HEK293T (cell line): ENCODE results near the gene RAD51B.

Experiments used
- CTCF ChIA-PET: fragments of 350-600 bp; formaldehyde crosslinking; extraction: SDS; loops from one replicate; lab custom pipeline; 2021; ENCODE audit warnings: antibody characterized with exemption, inconsistent platforms; lab: Yijun Ruan, JAX
- POLR2A ChIA-PET: fragments of 350-600 bp; formaldehyde crosslinking; extraction: SDS; loops from one replicate; lab custom pipeline; 2020; ENCODE audit warnings: antibody characterized with exemption, inconsistent platforms; lab: Yijun Ruan, JAX
- DNase-seq: peaks from one replicate; pipeline ENCODE4 v3.0.0; 2012; ENCODE audit warnings: mixed read lengths; ENCODE audit errors: extremely low spot score
- ARNT ChIP-seq: fragments of 450-650 bp; IDR thresholded peaks from 2 replicates; pipeline ENCODE4 v1.6.1; 2017; ENCODE audit warnings: mild to moderate bottlenecking
- BHLHE40 ChIP-seq: fragments of 450-650 bp; IDR thresholded peaks from 2 replicates; pipeline ENCODE4 v1.6.1; 2016; ENCODE audit warnings: mild to moderate bottlenecking, moderate library complexity, borderline replicate concordance
- CTBP1 ChIP-seq: fragments of 450-650 bp; IDR thresholded peaks from 2 replicates; pipeline ENCODE4 v1.6.1; 2016; ENCODE audit warnings: borderline replicate concordance
- ELF4 ChIP-seq: fragments of 450-650 bp; IDR thresholded peaks from 2 replicates; pipeline ENCODE4 v1.6.1; 2017; ENCODE audit warnings: antibody characterized with exemption
- FOXA1 ChIP-seq: fragments of 450-650 bp; IDR thresholded peaks from 2 replicates; pipeline ENCODE4 v1.6.1; 2016; ENCODE audit warnings: mild to moderate bottlenecking
- FOXK2 ChIP-seq: fragments of 450-650 bp; IDR thresholded peaks from 2 replicates; pipeline ENCODE4 v1.6.1; 2016; ENCODE audit warnings: mild to moderate bottlenecking
- FOXM1 ChIP-seq: fragments of 450-650 bp; IDR thresholded peaks from 2 replicates; pipeline ENCODE4 v1.6.1; 2017; ENCODE audit warnings: mild to moderate bottlenecking, borderline replicate concordance
- HDGF ChIP-seq: fragments of 450-650 bp; IDR thresholded peaks from 2 replicates; pipeline ENCODE4 v1.6.1; 2017; ENCODE audit warnings: antibody characterized with exemption, borderline replicate concordance
- L3MBTL2 ChIP-seq: fragments of 450-650 bp; conservative IDR thresholded peaks from 2 replicates; pipeline ENCODE4 v1.6.1; 2016; ENCODE audit warnings: mild to moderate bottlenecking
- LEF1 ChIP-seq: fragments of 450-650 bp; IDR thresholded peaks from 2 replicates; pipeline ENCODE4 v1.6.1; 2017; ENCODE audit warnings: mild to moderate bottlenecking, borderline replicate concordance
- NFRKB ChIP-seq: fragments of 450-650 bp; IDR thresholded peaks from 2 replicates; pipeline ENCODE4 v1.6.1; 2016; ENCODE audit warnings: mild to moderate bottlenecking, moderate library complexity
- PKNOX1 ChIP-seq: fragments of 450-650 bp; IDR thresholded peaks from 2 replicates; pipeline ENCODE4 v1.6.1; 2016
- SP1 ChIP-seq: fragments of 450-650 bp; IDR thresholded peaks from 2 replicates; pipeline ENCODE4 v1.6.1; 2017
- SUZ12 ChIP-seq: fragments of 450-650 bp; IDR thresholded peaks from 2 replicates; pipeline ENCODE4 v1.6.1; 2016; ENCODE audit warnings: mild to moderate bottlenecking
- TARDBP ChIP-seq: fragments of 450-650 bp; IDR thresholded peaks from 2 replicates; pipeline ENCODE4 v1.6.1; 2016
- ZNF384 ChIP-seq: fragments of 450-650 bp; IDR thresholded peaks from 2 replicates; pipeline ENCODE4 v1.6.1; 2016

Gene RAD51B

GRCh38 chr14:68336165-68336564 lies 516.6 kb downstream of the RAD51B start:
- ChIA-PET CTCF (no interaction called here), POLR2A (no interaction called here)
- TF ChIP-seq ELF4 (no peak), FOXM1 (no peak), FOXA1 (no peak), SP1 (no peak), ARNT (no peak), SUZ12 (no peak), L3MBTL2 (no peak), HDGF (no peak), BHLHE40 (no peak), CTBP1 (no peak), FOXK2 (no peak), PKNOX1 (no peak), TARDBP (no peak), LEF1 (no peak), ZNF384 (no peak), NFRKB (no peak)
- no peak for DNase-seq

- no peak for DNase-seq
- TF ChIP-seq HDGF (no peak), ARNT (no peak), NFRKB (no peak), FOXM1 (no peak)
- ChIA-PET CTCF (no interaction called here), POLR2A (no interaction called here)
These were observed 517.7 kb downstream of the RAD51B start for GRCh38 chr14:68337279-68337678.

- DNase-seq = no peak
- POLR2A ChIA-PET = no interaction called here
- no peak for TF ChIP-seq NFRKB
- TF ChIP-seq HDGF = no peak
- TF ChIP-seq PKNOX1 = no peak
- no peak for TF ChIP-seq FOXM1
- TF ChIP-seq ZNF384 = no peak
- no peak for TF ChIP-seq TARDBP
- no peak for TF ChIP-seq ELF4
- no peak for TF ChIP-seq L3MBTL2
- no peak for TF ChIP-seq LEF1
- TF ChIP-seq SUZ12 = no peak
- TF ChIP-seq FOXA1 = no peak
- TF ChIP-seq FOXK2 = no peak
- no peak for TF ChIP-seq ARNT
- no peak for TF ChIP-seq SP1
- no peak for TF ChIP-seq BHLHE40
- no peak for TF ChIP-seq CTBP1
- CTCF ChIA-PET = no interaction called here
These were observed 520.7 kb downstream of the RAD51B start for GRCh38 chr14:68340262-68340661.

GRCh38 chr14:68341411-68342212 lies 522.0 kb downstream of the RAD51B start:
- TF ChIP-seq ELF4 (no peak), FOXM1 (no peak)
- CTCF ChIA-PET = no interaction called here
- no peak for DNase-seq
- POLR2A ChIA-PET = no interaction called here

GRCh38 chr14:68342216-68342763 lies 522.7 kb downstream of the RAD51B start:
- CTCF ChIA-PET = no interaction called here
- DNase-seq = no peak
- no peak for TF ChIP-seq HDGF
- no peak for TF ChIP-seq TARDBP
- TF ChIP-seq ARNT = no peak
- no peak for TF ChIP-seq CTBP1
- TF ChIP-seq FOXA1 = no peak
- TF ChIP-seq ELF4 = no peak
- no peak for TF ChIP-seq LEF1
- no peak for TF ChIP-seq SUZ12
- TF ChIP-seq FOXM1 = no peak
- TF ChIP-seq PKNOX1 = no peak
- no peak for TF ChIP-seq SP1
- TF ChIP-seq BHLHE40 = no peak
- no peak for TF ChIP-seq L3MBTL2
- TF ChIP-seq ZNF384 = no peak
- TF ChIP-seq FOXK2 = no peak
- TF ChIP-seq NFRKB = no peak
- POLR2A ChIA-PET = no interaction called here

- DNase-seq = no peak
- TF ChIP-seq ARNT (no peak), ELF4 (no peak), LEF1 (no peak), CTBP1 (no peak), ZNF384 (no peak), FOXK2 (no peak), L3MBTL2 (no peak), NFRKB (no peak), BHLHE40 (no peak), FOXM1 (no peak), FOXA1 (no peak), PKNOX1 (no peak), TARDBP (no peak), SP1 (no peak), HDGF (no peak), SUZ12 (no peak)
- ChIA-PET CTCF (no interaction called here), POLR2A (no interaction called here)
These were observed 524.0 kb downstream of the RAD51B start for GRCh38 chr14:68343534-68344118.
